GM12878 (cell line): ENCODE data around the gene SLC25A48. TPM values are rescaled to one million over a fixed set of nuclear protein-coding genes. Genes with fewer than 3 reads are reported as not detected.

Experiments
- ATAC-seq: fragments of 200-7000 bp; cut with Tn5 transposase; 3 replicates; pipeline ENCODE4 v1.9.1; 2020; ENCODE audit warnings: mild to moderate bottlenecking, moderate library complexity
- BruUV-seq: library from RNA; stranded (reverse); fragments of 400-500 nt; replicated peaks from 2 replicates; lab custom pipeline; 2021; lab: Mats Ljungman, UMichigan
- CTCF ChIA-PET: fragments of 300-600 bp; sonication (Branson Sonifier 250); formaldehyde crosslinking; extraction: SDS; loops from one replicate; lab custom pipeline; 2021; ENCODE audit warnings: inconsistent platforms; lab: Yijun Ruan, JAX
- POLR2A ChIA-PET: fragments of 350-600 bp; formaldehyde crosslinking; extraction: SDS; loops from one replicate; lab custom pipeline; 2021; ENCODE audit warnings: inconsistent platforms; lab: Charles Lee
- RAD21 ChIA-PET: fragments of 300-600 bp; sonication (Branson Sonifier 250); formaldehyde crosslinking; loops from one replicate; lab custom pipeline; 2023; ENCODE audit warnings: antibody characterized with exemption; ENCODE audit not compliant: unreplicated experiment; lab: Charles Lee
- SMC1A ChIA-PET: fragments of 300-600 bp; sonication (Branson Sonifier 250); formaldehyde crosslinking; loops from one replicate; lab custom pipeline; 2023; ENCODE audit not compliant: unreplicated experiment, uncharacterized antibody; lab: Charles Lee
- DNase-seq: peaks from one replicate; pipeline ENCODE4 v3.0.0-alpha.2; 2011; ENCODE audit warnings: low read depth, low spot score
- FAIRE-seq: peaks from 3 replicates; lab custom pipeline; 2011; peaks lifted over from hg19 to GRCh38; lab: Jason Lieb, UNC
- H2AFZ ChIP-seq: 2 replicates; pipeline ENCODE4 v1.6.0; 2011; ENCODE audit warnings: low read depth, low read length, control low read depth; ENCODE audit not compliant: control insufficient read depth
- H3K27ac ChIP-seq: 2 replicates; pipeline ENCODE4 v1.5.1; 2011; ENCODE audit warnings: control low read depth; ENCODE audit not compliant: control insufficient read depth, insufficient read depth
- H3K27me3 ChIP-seq, 2 experiments: replicated peaks in 1 of 2; 2 replicates each; pipeline versions ENCODE4 v1.6.0 to v1.6.1; 2011; ENCODE audit warnings: low read length in 1 of 2; ENCODE audit not compliant: control insufficient read depth in 2 of 2, insufficient read depth in 2 of 2
- H3K36me3 ChIP-seq, 2 experiments: 2 replicates each; pipeline ENCODE4 v1.5.1; 2011; ENCODE audit warnings: low read length in 1 of 2; ENCODE audit not compliant: control insufficient read depth in 2 of 2, insufficient read depth in 2 of 2
- H3K4me1 ChIP-seq: 2 replicates; pipeline ENCODE4 v1.6.1; 2011; ENCODE audit warnings: mild to moderate bottlenecking, low read length, moderate library complexity, mixed read lengths; ENCODE audit not compliant: control insufficient read depth, insufficient read depth
- H3K4me2 ChIP-seq: 2 replicates; pipeline ENCODE4 v1.6.0; 2011; ENCODE audit warnings: control low read depth; ENCODE audit not compliant: control insufficient read depth, insufficient read depth
- H3K4me3 ChIP-seq: fragments of 200-600 bp; sonication (generic); 2 replicates; pipeline ENCODE4 v1.5.1; 2016
- H3K79me2 ChIP-seq: 2 replicates; pipeline ENCODE4 v1.6.0; 2011; ENCODE audit warnings: low read length; ENCODE audit not compliant: control insufficient read depth, insufficient read depth
- H3K9ac ChIP-seq: 2 replicates; pipeline ENCODE4 v1.8.0; 2011; ENCODE audit warnings: low read length, control low read depth, mixed read lengths; ENCODE audit not compliant: control insufficient read depth, insufficient read depth
- H3K9me3 ChIP-seq: replicated peaks from 3 replicates; pipeline ENCODE4 v1.5.1; 2011; ENCODE audit warnings: mild to moderate bottlenecking, low read length; ENCODE audit not compliant: control insufficient read depth, insufficient read depth
- H4K20me1 ChIP-seq: 2 replicates; pipeline ENCODE4 v1.6.0; 2011; ENCODE audit not compliant: control insufficient read depth, insufficient read depth
- BHLHE40 ChIP-seq, 2 experiments: fragments of 450-650 bp in 1 of 2; IDR thresholded peaks; 2 replicates each; pipeline ENCODE4 v1.6.1; 2011 to 2017; ENCODE audit warnings: low read depth in 2 of 2, borderline replicate concordance in 1 of 2, improper control_type of control experiment in 1 of 2, low read length in 1 of 2, mild to moderate bottlenecking in 1 of 2
- ETV6 ChIP-seq, 2 experiments: fragments of 450-650 bp in 1 of 2; IDR thresholded peaks in 1 of 2; conservative IDR thresholded peaks in 1 of 2; 2 replicates each; pipeline ENCODE4 v1.6.1; 2014; ENCODE audit warnings: antibody characterized with exemption in 1 of 2, borderline replicate concordance in 1 of 2, low read depth in 1 of 2, mild to moderate bottlenecking in 1 of 2, moderate library complexity in 1 of 2
- FOXM1 ChIP-seq: IDR thresholded peaks from 2 replicates; pipeline ENCODE4 v1.6.1; 2012; ENCODE audit warnings: low read depth, mild to moderate bottlenecking, inconsistent platforms, low read length, moderate library complexity
- IKZF1 ChIP-seq: fragments of 450-650 bp; conservative IDR thresholded peaks from 2 replicates; pipeline ENCODE4 v1.6.1; 2017; ENCODE audit warnings: antibody characterized with exemption, mild to moderate bottlenecking
- LARP7 ChIP-seq: fragments of 450-650 bp; IDR thresholded peaks from 2 replicates; pipeline ENCODE4 v1.6.1; 2017; ENCODE audit warnings: mild to moderate bottlenecking
- MEF2A ChIP-seq: IDR thresholded peaks from 2 replicates; pipeline ENCODE4 v1.6.1; 2011; ENCODE audit warnings: low read depth, mild to moderate bottlenecking, low read length, moderate library complexity; ENCODE audit not compliant: insufficient read depth
- NFIC ChIP-seq: IDR thresholded peaks from 2 replicates; pipeline ENCODE4 v1.6.1; 2012; ENCODE audit warnings: low read depth, mild to moderate bottlenecking, inconsistent platforms, low read length, moderate library complexity
- NKRF ChIP-seq: fragments of 450-650 bp; conservative IDR thresholded peaks from 2 replicates; pipeline ENCODE4 v1.6.1; 2017; ENCODE audit warnings: mild to moderate bottlenecking, moderate library complexity
- NR2C2 ChIP-seq: IDR thresholded peaks from 2 replicates; pipeline ENCODE4 v1.6.1; 2011; ENCODE audit warnings: borderline replicate concordance, low read depth; ENCODE audit not compliant: control insufficient read depth, insufficient read length
- PBX3 ChIP-seq: IDR thresholded peaks from 2 replicates; pipeline ENCODE4 v1.6.1; 2011; ENCODE audit warnings: mild to moderate bottlenecking, low read depth, low read length, moderate library complexity; ENCODE audit not compliant: insufficient replicate concordance
- RBBP5 ChIP-seq: fragments of 200-600 bp; sonication (generic); conservative IDR thresholded peaks from 2 replicates; pipeline ENCODE4 v1.6.1; 2016
- SMC3 ChIP-seq: IDR thresholded peaks from 2 replicates; pipeline ENCODE4 v1.6.1; 2011; ENCODE audit warnings: low read length, improper control_type of control experiment, borderline replicate concordance
- SRF ChIP-seq, 2 experiments: IDR thresholded peaks; 2 replicates each; pipeline ENCODE4 v1.6.1; 2011; ENCODE audit warnings: low read depth in 2 of 2, low read length in 2 of 2, mild to moderate bottlenecking in 1 of 2, moderate library complexity in 1 of 2
- TARDBP ChIP-seq: IDR thresholded peaks from 2 replicates; pipeline ENCODE4 v1.6.1; 2016; ENCODE audit warnings: borderline replicate concordance
- TBL1XR1 ChIP-seq: IDR thresholded peaks from 2 replicates; pipeline ENCODE4 v1.6.1; 2012; ENCODE audit warnings: low read depth, low read length, improper control_type of control experiment
- WGBS: methylation state at CpG from one replicate; pipeline ENCODE4 v1.1.6; 2016; ENCODE audit warnings: low lambda C conversion rate; ENCODE audit not compliant: insufficient replicate concordance, insufficient coverage; ENCODE audit errors: missing lambda C conversion rate; 5-methylcytosine and 5-hydroxymethylcytosine counted together
- in situ Hi-C: fragments of 300-500 bp; cut with MboI; formaldehyde crosslinking; loops from 9 replicates; pipeline ENCODE4 v1.14.3; 2018; ENCODE audit warnings: mixed read lengths
- intact Hi-C: fragments of 100-400 bp; cut with micrococcal nuclease; formaldehyde crosslinking; loops from one replicate; pipeline ENCODE4 v1.14.2; 2022; ENCODE audit not compliant: unreplicated experiment
- polyA plus RNA-seq, 11 experiments: library from polyadenylated mRNA; depleted of rRNA in 4 of 11; unstranded in 6 of 11; stranded (reverse) in 5 of 11; fragments of >200 nt; fragmentation: Nextera tagmentation in 4 of 11; fragmentation: Illumina TruSeq in 1 of 11; extraction: Ambion mirVana in 4 of 11; extraction: Trizol in 1 of 11; gene quantifications; 1 replicate in 1 of 11; 2 replicates in 10 of 11; pipeline versions ENCODE4 v1.2.1 to v1.2.3, GENCODE V29; 2011 to 2016; ENCODE audit warnings: inconsistent platforms in 2 of 11, missing spikeins in 2 of 11, low read depth in 1 of 11
- total RNA-seq, 4 experiments: library from RNA; depleted of rRNA in 3 of 4; stranded (reverse); fragments of >200 nt in 3 of 4; fragmentation: Illumina TruSeq in 1 of 4; extraction: Trizol in 1 of 4; gene quantifications; 2 replicates each; pipeline versions ENCODE4 v1.2.1 to v1.2.3, GENCODE V29; 2013 to 2021
- TF ChIP-seq, protein P1 (sequence below): IDR thresholded peaks from 2 replicates; pipeline ENCODE4 v1.6.1; 2012; ENCODE audit warnings: low read depth, low read length, improper control_type of control experiment
- TF ChIP-seq, protein P2 (sequence below): fragments of 450-650 bp; IDR thresholded peaks from 2 replicates; pipeline ENCODE4 v1.6.1; 2017; ENCODE audit warnings: borderline replicate concordance

The SLC25A48 gene
- total and polyA plus RNA-seq, 10 of the 15 experiments (the other 5 are each of a cell fraction or from before 2014, with no cell fraction given) = 0.06 TPM; not detected in 9

GRCh38 chr5:135835766-135836165, 1.3 kb downstream of the SLC25A48 start:
- SMC1A ChIA-PET = no interaction called here
- no peak overlapping the region for H3K9ac ChIP-seq
- no peak for ATAC-seq
- no peak overlapping the region for H3K4me3 ChIP-seq
- H3K27ac ChIP-seq = no peak overlapping the region
- TF ChIP-seq LARP7 (no peak), SRF (IDR thresholded peaks at IDR 0.05; ENCODE audit: low read depth in 2 of 2, low read length in 2 of 2) (no peak), ETV6 (conservative IDR thresholded peaks at IDR 0.05 in 1 of 2, IDR thresholded peaks at IDR 0.05 in 1 of 2; ENCODE audit: borderline replicate concordance in 1 of 2, low read depth in 1 of 2) (no peak), TBL1XR1 (no peak), NKRF (no peak), PBX3 (no peak), TARDBP (no peak), FOXM1 (no peak), SMC3 (no peak), BHLHE40 (IDR thresholded peaks at IDR 0.05; ENCODE audit: borderline replicate concordance in 1 of 2, low read depth in 2 of 2, low read length in 1 of 2) (no peak), IKZF1 (no peak), NR2C2 (no peak), MEF2A (no peak), NFIC (no peak), RBBP5 (no peak)
- TF ChIP-seq, protein P1, sequence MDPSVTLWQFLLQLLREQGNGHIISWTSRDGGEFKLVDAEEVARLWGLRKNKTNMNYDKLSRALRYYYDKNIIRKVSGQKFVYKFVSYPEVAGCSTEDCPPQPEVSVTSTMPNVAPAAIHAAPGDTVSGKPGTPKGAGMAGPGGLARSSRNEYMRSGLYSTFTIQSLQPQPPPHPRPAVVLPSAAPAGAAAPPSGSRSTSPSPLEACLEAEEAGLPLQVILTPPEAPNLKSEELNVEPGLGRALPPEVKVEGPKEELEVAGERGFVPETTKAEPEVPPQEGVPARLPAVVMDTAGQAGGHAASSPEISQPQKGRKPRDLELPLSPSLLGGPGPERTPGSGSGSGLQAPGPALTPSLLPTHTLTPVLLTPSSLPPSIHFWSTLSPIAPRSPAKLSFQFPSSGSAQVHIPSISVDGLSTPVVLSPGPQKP = no peak
- TF ChIP-seq, protein P2, sequence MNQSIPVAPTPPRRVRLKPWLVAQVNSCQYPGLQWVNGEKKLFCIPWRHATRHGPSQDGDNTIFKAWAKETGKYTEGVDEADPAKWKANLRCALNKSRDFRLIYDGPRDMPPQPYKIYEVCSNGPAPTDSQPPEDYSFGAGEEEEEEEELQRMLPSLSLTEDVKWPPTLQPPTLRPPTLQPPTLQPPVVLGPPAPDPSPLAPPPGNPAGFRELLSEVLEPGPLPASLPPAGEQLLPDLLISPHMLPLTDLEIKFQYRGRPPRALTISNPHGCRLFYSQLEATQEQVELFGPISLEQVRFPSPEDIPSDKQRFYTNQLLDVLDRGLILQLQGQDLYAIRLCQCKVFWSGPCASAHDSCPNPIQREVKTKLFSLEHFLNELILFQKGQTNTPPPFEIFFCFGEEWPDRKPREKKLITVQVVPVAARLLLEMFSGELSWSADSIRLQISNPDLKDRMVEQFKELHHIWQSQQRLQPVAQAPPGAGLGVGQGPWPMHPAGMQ = no peak
- H3K9me3 ChIP-seq = no peaks in the 10 kb centered on the region; the same call in 2 of the 3 replicates
- H3K27me3 ChIP-seq = peaks cover 0 to 12% of the 10 kb centered on the region in 2 experiments; a peak in 2 of 4 replicates
- CTCF ChIA-PET = no interaction called here
- no peaks in the 10 kb centered on the region for H3K36me3 ChIP-seq
- BruUV-seq = no TSS peak
- DNase-seq = no peak
- H3K4me2 ChIP-seq = no peak overlapping the region
- no peaks in the 10 kb centered on the region for H3K79me2 ChIP-seq
- in situ Hi-C loops (no loop called here), intact Hi-C loops (no loop called here)
- no peaks in the 10 kb centered on the region for H3K4me1 ChIP-seq
- RAD21 ChIA-PET = no interaction called here
- FAIRE-seq = no peak
- no peak overlapping the region for H2AFZ ChIP-seq
- WGBS = 29% methylated on average over 7 of the region's 7 CpGs
- POLR2A ChIA-PET = no interaction called here
- no peaks in the 10 kb centered on the region for H4K20me1 ChIP-seq
